ENCODE measurements around the gene SPNS3. TPM values are rescaled to one million over a fixed set of nuclear protein-coding genes. Genes with fewer than 3 reads are reported as not detected.
A peak's percentile ranks its signal among the peaks of the same experiment; 100 is the strongest.

The SPNS3 gene
- total RNA-seq, 1 donor from 2014 or later, result not detected

DNA sequence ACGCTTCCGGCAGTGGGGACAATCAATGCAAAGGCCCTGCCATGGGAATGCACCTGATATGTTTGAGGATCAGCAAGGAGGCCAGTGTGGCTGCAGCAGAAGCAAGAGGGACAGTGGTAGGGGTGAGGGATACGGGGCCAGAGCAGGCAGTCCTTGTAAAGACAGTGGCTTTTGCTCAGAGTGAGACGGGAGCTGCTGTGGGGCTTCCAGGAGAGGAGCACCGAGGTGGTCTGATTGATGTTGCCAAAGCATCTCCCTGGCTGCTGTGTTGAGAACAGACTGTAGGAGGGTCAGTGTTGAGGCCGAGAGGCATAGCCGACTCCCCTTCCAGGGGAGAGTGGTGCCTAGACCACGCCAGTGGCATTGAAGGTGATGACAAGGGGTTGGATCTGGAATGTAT lies 53.6 kb downstream of the SPNS3 start:
- TF ChIP-seq, protein P1, sequence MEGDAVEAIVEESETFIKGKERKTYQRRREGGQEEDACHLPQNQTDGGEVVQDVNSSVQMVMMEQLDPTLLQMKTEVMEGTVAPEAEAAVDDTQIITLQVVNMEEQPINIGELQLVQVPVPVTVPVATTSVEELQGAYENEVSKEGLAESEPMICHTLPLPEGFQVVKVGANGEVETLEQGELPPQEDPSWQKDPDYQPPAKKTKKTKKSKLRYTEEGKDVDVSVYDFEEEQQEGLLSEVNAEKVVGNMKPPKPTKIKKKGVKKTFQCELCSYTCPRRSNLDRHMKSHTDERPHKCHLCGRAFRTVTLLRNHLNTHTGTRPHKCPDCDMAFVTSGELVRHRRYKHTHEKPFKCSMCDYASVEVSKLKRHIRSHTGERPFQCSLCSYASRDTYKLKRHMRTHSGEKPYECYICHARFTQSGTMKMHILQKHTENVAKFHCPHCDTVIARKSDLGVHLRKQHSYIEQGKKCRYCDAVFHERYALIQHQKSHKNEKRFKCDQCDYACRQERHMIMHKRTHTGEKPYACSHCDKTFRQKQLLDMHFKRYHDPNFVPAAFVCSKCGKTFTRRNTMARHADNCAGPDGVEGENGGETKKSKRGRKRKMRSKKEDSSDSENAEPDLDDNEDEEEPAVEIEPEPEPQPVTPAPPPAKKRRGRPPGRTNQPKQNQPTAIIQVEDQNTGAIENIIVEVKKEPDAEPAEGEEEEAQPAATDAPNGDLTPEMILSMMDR (IDR thresholded peaks at IDR 0.05; ENCODE audit: partially characterized antibody, unreplicated experiment), result no peak
- Mint-ChIP-seq H3K27me3 (ENCODE audit: unreplicated experiment) (peaks cover 4% of the 10 kb centered on the region), H3K36me3 (ENCODE audit: unreplicated experiment) (no peaks in the 10 kb centered on the region), H3K4me1 (ENCODE audit: low read depth, unreplicated experiment) (peaks cover 7% of the 10 kb centered on the region), H3K4me3 (ENCODE audit: unreplicated experiment) (no peak overlapping the region), H3K27ac (ENCODE audit: unreplicated experiment) (no peak overlapping the region), H3K9me3 (ENCODE audit: unreplicated experiment) (peaks cover 5% of the 10 kb centered on the region)
- DNase-seq, result no peak

DNA sequence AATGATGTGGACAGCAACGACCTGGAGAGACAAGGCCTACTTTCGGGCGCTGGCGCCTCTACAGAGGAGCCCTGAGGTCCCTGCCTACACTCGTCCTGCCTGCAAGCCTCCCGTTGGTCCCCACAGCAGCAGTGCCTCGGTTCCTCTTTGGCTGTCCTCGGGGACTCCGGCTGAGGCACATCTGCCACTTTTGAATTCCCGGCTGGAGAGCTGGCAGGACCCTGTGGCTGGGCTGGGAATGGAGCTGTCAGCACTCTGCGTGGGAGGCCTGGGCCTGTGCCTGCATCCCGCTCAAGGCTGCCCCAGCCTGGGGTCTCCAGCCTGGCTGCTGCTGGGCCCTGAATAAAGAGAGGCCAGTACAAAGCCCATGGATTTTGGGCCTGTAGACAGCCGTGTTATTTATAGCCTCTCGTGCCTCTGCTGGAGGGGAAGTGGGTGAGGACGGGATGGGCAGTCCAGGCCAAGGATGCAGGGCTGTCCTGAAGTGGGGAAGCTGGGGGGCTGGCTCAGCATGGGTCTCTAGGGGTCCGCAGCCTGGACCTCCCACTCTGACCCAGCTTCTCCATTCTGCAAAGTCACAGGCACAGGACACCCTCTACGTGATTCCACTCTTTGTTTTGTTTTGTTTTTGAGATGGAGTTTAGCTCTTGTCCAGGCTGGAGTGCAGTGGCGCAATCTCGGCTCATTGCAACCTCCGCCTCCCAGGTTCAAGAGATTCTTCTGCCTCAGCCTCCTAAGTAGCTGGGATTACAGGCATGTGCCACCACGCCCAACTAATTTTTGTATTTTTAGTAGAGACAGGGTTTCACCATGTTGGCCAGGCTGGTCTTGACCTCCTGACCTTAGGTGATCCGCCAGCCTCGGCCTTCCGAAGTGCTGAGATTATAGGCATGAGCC lies 54.3 kb downstream of the SPNS3 start:
- H3K4me3 Mint-ChIP-seq (ENCODE audit: unreplicated experiment), result no peak overlapping the region
- H3K4me1 Mint-ChIP-seq (ENCODE audit: low read depth, unreplicated experiment), result peaks cover 15% of the 10 kb centered on the region
- TF ChIP-seq, protein P1 (IDR thresholded peaks at IDR 0.05; ENCODE audit: partially characterized antibody, unreplicated experiment), result no peak
- H3K9me3 Mint-ChIP-seq (ENCODE audit: unreplicated experiment), result peaks cover 7% of the 10 kb centered on the region
- peak overlapping the region; percentile 28 for H3K27ac Mint-ChIP-seq (ENCODE audit: unreplicated experiment)
- peaks cover 7% of the 10 kb centered on the region for H3K27me3 Mint-ChIP-seq (ENCODE audit: unreplicated experiment)
- H3K36me3 Mint-ChIP-seq (ENCODE audit: unreplicated experiment), result no peaks in the 10 kb centered on the region
- DNase-seq, result peak; percentile 47

DNA sequence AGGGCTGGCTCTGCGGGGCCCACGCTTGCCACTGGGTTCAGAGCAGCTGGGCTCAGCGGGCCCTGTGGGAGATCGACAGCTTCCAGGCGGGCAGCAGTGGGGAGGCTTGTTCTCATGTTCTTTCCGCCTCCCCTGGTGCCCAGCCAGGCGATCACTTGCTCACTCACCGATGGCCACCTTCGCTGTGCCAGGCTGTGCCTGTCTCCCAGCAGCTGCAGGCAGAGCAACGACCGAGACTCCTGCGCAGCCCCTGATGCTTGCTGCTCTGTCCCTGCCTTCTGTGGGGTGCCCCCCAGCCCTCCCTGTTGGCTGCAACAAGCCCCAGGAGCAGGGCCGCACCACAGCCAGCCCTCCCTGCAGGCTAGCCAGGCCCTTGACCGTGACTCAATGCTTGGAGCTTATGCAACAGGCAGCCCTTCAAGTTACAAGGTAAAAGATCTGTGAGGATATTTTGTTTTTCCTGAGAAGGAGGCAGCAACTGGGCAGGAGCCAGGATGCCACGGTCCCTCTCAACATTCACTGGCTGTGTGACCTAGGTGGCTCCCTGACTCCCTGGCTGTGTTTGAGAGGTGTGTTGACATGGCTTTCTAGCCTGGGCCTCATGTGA lies 55.4 kb downstream of the SPNS3 start:
- Mint-ChIP-seq H3K4me1 (ENCODE audit: low read depth, unreplicated experiment) (peaks cover 16% of the 10 kb centered on the region), H3K4me3 (ENCODE audit: unreplicated experiment) (no peak overlapping the region), H3K36me3 (ENCODE audit: unreplicated experiment) (no peaks in the 10 kb centered on the region), H3K27ac (ENCODE audit: unreplicated experiment) (no peak overlapping the region), H3K9me3 (ENCODE audit: unreplicated experiment) (peaks cover 11% of the 10 kb centered on the region), H3K27me3 (ENCODE audit: unreplicated experiment) (peaks cover 12% of the 10 kb centered on the region)
- DNase-seq, result no peak
- TF ChIP-seq, protein P1 (IDR thresholded peaks at IDR 0.05; ENCODE audit: partially characterized antibody, unreplicated experiment), result no peak

DNA sequence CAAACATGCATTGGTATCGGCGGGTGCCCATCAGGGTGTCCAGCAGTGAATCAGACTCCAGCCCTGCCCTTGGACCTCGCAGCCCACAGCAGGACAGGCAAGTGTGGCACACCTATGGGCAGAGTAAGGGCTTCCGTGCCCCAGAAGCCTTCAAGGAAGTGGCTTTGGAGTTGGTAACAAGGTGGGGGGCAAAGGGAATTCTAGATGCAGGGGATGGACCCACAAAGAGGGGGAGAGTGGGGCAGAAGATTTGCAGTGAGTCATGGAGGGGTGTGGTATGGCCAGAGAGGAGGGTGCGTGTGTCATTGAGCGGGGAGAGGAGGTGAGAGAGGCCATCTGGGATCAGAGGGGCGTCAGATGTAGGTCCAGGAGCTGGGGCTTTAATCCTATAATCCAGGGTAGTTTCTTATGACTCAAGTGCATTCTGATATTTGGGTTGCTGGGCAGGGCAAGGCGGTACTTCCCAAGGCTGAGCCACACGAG lies 56.4 kb downstream of the SPNS3 start:
- DNase-seq, result no peak
- no peaks in the 10 kb centered on the region for H3K36me3 Mint-ChIP-seq (ENCODE audit: unreplicated experiment)
- H3K27ac Mint-ChIP-seq (ENCODE audit: unreplicated experiment), result peak overlapping the region; percentile 15
- peaks cover 16% of the 10 kb centered on the region for H3K4me1 Mint-ChIP-seq (ENCODE audit: low read depth, unreplicated experiment)
- H3K4me3 Mint-ChIP-seq (ENCODE audit: unreplicated experiment), result no peak overlapping the region
- TF ChIP-seq, protein P1 (IDR thresholded peaks at IDR 0.05; ENCODE audit: partially characterized antibody, unreplicated experiment), result no peak
- H3K9me3 Mint-ChIP-seq (ENCODE audit: unreplicated experiment), result peaks cover 11% of the 10 kb centered on the region
- H3K27me3 Mint-ChIP-seq (ENCODE audit: unreplicated experiment), result peaks cover 15% of the 10 kb centered on the region
